GM18873 (cell line): ENCODE data around the gene TNRC6C.
"Not testable (repeated sequence)": the region's sequence is repeated elsewhere in the genome, so short reads cannot be mapped to it uniquely, and the experiment has no call there.

Source experiments
- ATAC-seq: cut with Tn5 transposase; IDR thresholded peaks from one replicate; pipeline ENCODE4 v1.9.1; 2021; ENCODE audit warnings: mild to moderate bottlenecking, moderate library complexity, moderate number of reproducible peaks; ENCODE audit not compliant: unreplicated experiment, low FRiP score

The TNRC6C gene

GRCh38 chr17:78069695-78070094, 111.2 kb downstream of the TNRC6C start:
- no peak for ATAC-seq

- no peak for ATAC-seq
These were observed 114.5 kb downstream of the TNRC6C start for GRCh38 chr17:78072961-78073360.

DNA sequence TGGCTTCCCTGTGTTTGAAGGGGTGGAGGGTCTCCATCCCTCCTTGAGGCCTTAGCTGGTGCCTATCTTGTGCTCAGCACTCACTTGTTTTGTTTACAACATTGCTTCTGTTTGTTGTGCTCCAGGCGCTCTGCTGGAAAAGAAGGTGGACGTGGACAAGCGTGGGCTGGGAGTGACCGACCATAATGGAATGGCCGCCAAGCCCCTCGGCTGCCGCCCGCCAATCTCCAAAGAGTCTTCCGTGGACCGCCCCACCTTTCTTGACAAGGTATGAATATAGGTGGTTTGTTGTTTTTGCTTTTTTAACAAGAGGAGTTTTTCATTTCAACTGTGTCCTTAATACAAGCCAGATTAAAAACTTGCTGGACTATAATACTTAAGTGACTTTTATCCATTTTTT, 116.5 kb downstream of the TNRC6C start:
- ATAC-seq = no peak

- no peak for ATAC-seq
These were observed 117.0 kb downstream of the TNRC6C start for GRCh38 chr17:78075545-78075944.

DNA sequence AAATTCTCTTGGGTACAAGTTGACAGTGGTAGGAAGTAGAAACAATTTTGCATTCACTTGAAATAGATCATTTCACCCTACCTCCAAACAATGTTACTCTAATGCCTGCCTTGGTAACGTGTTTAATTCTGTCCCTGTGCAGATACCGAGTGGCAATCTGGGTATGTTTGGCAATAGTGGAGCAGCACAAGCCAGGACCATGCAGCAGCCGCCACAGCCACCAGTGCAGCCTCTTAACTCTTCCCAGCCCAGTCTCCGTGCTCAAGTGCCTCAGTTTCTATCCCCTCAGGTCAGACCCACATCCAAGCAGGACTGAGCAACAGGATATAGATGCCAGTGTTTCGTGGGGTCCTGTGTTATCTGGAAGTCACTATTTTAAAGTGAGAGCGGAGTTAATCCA, 120.8 kb downstream of the TNRC6C start:
- no peak for ATAC-seq

GRCh38 chr17:78081551-78081950, 123.0 kb downstream of the TNRC6C start:
- no peak for ATAC-seq

DNA sequence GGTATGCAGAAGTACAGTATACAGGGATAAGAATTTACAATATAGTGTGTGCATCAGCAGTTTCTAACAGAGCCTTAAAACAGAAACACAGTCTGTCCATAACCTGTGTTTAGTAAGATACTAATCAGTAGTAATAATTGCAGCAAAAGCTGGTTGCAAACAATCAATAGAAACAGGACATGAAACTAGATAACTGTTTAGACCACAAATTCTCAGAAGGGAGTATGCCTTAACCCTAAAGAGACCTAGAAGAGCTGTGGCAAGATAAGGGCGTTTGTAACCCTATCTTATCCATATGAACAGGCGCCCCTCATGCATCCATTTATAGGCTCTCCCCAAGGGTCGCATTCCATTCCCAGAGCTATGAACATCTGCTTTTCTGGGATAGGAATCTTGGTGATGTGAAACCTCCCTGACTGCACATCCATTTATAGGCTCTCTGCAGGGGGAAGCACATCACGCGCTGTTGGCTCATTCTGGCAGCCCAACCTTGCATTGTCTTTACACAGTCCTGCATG, 123.9 kb downstream of the TNRC6C start:
- ATAC-seq = not testable (repeated sequence)

DNA sequence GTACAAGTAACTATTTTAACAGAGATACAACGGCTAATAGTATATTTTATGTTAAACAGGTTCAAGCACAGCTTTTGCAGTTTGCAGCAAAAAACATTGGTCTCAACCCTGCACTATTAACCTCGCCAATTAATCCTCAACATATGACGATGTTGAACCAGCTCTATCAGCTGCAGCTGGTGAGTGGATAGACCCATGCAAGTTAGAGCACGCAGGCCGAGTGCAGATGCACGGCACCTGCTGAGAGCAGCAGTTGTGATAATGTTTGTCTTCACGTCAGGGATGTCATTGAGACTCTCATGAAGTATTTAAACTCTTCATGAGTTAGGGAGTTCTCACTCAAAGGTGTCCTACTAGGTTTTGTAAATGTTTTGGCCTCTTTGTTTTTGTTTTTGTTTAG, 124.5 kb downstream of the TNRC6C start:
- ATAC-seq = no peak

GRCh38 chr17:78086740-78087139, 128.2 kb downstream of the TNRC6C start:
- no peak for ATAC-seq

DNA sequence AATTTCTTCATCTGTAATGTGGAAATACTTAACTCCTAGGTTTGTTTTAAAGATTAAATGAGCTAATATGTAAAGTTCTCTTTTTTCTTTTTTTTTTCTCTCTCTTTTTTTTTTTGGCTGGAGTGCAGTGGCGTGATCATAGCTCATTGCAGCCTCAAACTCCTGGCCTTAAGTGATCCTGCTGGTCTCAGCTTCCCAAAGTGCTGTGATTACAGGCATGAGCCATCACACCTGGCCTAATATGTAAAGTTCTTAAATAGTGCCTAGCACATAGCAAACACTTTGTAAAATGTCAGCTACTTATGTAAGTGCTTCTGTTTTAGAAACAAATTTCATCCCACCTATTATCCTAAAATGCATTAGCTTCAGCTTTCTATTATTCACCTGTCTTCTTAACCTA, 130.0 kb downstream of the TNRC6C start:
- ATAC-seq = no peak

DNA sequence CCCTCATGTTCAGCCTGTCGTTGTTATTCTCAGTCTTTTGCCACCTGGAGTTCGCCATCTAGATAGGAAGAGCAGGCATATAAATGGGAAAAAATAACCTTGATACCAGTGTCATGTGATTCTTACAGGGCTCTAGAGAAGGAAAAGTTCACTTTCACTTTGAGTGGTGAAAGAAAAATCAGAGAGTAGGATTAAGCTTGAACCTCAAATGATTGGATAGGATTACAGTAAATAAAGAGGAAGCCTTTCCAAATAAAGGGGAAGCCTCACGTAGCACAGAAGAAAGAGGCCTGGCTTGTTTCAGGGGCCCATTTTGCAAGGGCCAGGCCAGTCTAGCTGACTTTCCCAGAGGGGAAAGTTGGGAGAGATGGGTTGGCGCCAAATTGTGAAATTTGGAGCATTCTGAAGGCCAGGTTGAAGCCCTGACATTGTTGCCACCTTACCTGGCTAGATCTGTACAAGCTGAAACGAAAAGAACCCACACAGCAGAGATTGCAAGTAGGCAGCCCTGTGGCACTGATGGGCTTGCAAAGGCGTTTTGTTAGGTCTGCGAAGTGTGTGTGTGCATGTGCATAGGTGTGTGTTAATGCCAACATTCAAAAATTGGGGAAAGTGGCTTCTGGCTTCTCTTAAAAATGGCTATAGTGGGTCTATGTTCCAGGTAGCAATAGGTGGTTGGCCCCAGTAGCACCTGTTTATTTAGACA, 131.2 kb downstream of the TNRC6C start:
- ATAC-seq = no peak

- no peak for ATAC-seq
These were observed 134.4 kb downstream of the TNRC6C start for GRCh38 chr17:78092794-78093324.

DNA sequence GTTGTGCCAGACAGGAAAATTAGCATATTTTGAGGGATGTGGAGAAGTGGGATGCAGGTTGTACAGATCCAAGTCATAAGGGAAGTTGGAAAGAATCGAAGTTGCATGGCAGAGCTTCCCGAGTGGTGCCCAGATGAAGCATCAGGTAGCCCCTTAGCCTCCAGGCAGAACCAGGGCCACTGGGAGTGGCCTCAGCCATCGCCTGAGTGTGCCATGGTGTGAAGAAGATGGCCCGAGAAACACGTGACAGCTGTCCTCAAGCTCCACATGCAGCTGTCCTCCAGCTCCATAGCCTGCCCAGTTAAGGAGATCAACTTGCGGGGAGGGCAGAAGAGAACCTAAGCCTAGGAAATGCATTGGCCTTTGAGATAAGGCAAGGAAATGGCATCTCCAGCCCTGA, 136.5 kb downstream of the TNRC6C start:
- ATAC-seq = no peak

DNA sequence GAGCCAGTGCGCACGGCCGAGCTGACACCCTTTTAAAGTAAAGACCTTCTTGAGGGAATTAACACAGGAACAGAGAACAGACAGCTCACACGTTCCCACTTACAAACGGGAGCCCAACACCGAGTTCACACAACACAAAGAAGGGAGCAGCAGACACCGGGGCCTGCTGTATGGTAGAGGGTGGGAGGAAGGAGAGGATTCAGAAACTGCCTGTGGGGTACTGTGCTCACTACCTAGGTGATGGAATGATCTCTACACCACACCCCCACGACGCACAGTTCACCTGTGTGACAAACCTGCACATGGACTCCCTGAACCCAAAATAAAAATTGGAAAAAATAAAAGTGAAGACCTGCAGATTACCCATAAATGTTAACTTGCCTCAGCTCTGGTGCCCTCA, 137.6 kb downstream of the TNRC6C start:
- no peak for ATAC-seq

- ATAC-seq = no peak
These were observed 142.6 kb downstream of the TNRC6C start for GRCh38 chr17:78101112-78101511.

DNA sequence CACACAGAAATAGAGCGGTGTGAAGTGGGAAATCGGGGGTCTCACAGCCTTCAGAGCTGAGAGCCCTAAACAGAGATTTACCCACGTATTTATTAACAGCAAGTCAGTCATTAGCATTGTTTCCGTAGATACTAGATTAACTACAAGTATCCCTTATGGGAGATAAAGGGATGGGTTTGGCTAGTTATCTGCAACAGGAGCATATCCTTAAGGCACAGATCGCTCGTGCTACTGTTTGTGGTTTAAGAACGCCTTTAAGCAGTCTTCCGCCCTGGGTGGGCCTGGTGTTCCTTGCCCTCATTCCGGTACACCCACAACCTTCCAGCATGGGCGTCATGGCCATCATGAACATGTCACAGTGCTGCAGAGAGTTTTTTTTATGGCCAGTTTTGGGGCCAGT, 143.0 kb downstream of the TNRC6C start:
- no peak for ATAC-seq

DNA sequence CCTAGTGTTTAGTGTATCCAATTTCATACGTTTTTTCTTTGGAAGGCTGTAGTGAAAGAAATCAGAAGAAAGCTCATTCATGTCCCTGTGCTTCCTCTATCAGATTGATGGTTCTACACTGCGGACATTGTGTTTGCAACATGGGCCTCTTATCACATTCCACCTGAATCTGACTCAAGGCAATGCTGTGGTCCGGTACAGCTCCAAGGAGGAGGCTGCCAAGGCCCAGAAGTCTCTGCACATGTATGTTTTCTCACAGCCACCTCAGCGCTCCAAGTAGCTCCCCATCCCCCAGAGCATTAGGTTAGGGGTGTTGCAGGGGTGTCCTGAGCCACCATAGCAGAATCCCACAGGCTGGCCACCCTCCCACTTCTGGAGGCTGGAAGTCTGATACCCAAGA, 144.8 kb downstream of the TNRC6C start:
- no peak for ATAC-seq

- no peak for ATAC-seq
These were observed 146.0 kb downstream of the TNRC6C start for GRCh38 chr17:78104540-78104941.

DNA sequence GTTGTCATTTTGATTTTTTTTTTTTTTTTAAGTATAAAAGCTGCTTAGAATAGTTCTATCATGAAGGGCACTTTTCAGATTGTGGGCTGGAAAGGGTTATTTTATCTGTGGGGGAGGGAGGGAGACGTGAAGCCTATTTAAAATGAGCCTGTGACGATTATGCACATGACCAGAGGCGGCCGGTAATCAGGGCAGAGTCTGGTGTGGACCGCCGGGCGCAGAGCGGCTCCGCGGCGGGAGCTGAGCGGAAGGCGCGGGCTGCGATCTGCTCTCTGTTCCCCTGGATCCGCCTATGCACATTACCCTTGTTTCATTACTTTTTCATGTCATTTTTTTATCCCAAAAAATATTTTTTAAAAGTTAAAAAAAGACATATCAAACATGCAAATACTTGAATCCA, 146.6 kb downstream of the TNRC6C start:
- ATAC-seq = no peak

- ATAC-seq = no peak
These were observed 147.0 kb downstream of the TNRC6C start for GRCh38 chr17:78105551-78105950.

DNA sequence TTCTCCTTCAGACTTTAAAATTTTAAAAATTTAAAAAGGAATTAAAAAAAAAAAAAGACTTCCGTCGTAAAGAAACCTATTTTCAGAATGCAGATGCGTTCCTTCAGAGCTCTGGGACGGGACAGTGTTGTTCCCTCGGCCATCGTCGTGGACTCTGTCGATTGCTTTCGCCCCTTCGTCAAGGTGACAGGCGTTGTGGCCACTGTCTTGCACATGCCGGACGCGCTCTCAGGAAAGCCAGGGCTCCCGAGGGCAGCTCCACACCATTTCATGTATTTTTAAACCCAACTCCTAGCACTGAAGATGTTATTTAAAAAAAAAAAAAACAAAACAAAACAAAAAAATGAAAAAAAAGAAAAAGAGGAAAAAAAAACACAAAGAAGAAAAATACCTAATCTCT, 147.7 kb downstream of the TNRC6C start:
- ATAC-seq = no peak

- ATAC-seq = no peak
These were observed 149.0 kb downstream of the TNRC6C start for GRCh38 chr17:78107457-78107856.
